ENCODE measurements around the gene SPATA3.

SPATA3 gene

GRCh38 chr2:231050018-231050901, 54.3 kb downstream of the SPATA3 start:
- DNase-seq (ENCODE audit: low read depth), result no peak

- no peak for DNase-seq (ENCODE audit: low read depth)
Measured at GRCh38 chr2:231051116-231051515, 55.2 kb downstream of the SPATA3 start.

GRCh38 chr2:231052494-231053451, 56.9 kb downstream of the SPATA3 start:
- DNase-seq (ENCODE audit: low read depth), result peak; percentile 71

- DNase-seq (ENCODE audit: low read depth), result no peak
Measured at GRCh38 chr2:231053846-231054245, 57.9 kb downstream of the SPATA3 start.

GRCh38 chr2:231056453-231057416, 60.8 kb downstream of the SPATA3 start, which contains the start of gene PSMD1:
Gene PSMD1 (plus strand): TSS chr2:231056867. CDS start chr2:231057026, 159 bp downstream.
- DNase-seq (ENCODE audit: low read depth), result peak; percentile 88

GRCh38 chr2:231057590-231057989, 61.7 kb downstream of the SPATA3 start:
- DNase-seq (ENCODE audit: low read depth), result no peak

Measured in stimulated activated CD4-positive, alpha-beta T cell treated with anti-CD3 and anti-CD28 coated beads, Interleukin-2, amount 100 ng/mL, for 4 hours (primary cell).